GM12875 (cell line): ENCODE measurements around the gene FMO3.

ENCODE experiments used
- H3K4me3 ChIP-seq: one replicate; pipeline ENCODE4 v1.5.1; 2011; ENCODE audit warnings: low read depth, low read length, control low read depth
- CTCF ChIP-seq: IDR thresholded peaks from 2 replicates; pipeline ENCODE4 v1.5.1; 2011; ENCODE audit warnings: low read depth, mild to moderate bottlenecking, control low read depth, inconsistent platforms, low read length, moderate library complexity, borderline replicate concordance; ENCODE audit not compliant: insufficient read depth

FMO3 gene

GRCh38 chr1:171140401-171140800 is 49.7 kb downstream of the FMO3 start:
- no peak for TF ChIP-seq CTCF
- H3K4me3 ChIP-seq: no peak overlapping the region

DNA sequence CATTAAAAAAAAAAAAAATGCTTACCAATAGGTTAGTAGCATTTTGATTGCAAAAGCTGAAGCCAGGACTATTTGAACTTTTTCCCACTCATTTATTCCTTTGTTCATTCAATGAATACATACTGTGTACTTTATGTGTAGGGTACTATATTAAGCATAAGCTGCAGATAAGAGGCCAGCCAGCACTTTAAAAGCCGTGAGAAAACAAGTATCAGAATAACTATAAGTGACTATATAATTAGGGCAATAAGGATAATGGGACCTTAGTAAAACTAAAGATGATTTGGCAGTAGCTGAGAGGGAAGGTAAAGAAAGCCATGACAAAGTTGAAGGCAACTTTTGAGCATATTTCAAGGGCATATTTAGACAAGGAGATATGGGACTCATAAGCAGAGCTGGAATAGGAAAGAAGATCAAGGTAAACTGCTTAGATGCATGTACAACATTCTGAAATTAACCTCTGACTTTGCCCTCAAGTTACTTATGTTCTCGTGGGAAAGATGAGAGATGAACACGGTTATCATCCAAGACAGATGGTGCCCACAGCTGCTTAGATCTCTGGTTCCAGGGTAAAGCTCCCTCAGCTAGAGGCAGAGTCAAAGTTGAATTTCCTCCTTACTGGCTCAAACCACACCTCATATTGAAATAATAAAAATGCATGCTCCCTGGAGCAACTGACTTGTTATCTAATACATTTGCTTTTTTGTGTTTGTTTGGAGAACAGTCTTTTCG is 50.4 kb downstream of the FMO3 start:
- no peak overlapping the region for H3K4me3 ChIP-seq
- TF ChIP-seq CTCF: no peak

DNA sequence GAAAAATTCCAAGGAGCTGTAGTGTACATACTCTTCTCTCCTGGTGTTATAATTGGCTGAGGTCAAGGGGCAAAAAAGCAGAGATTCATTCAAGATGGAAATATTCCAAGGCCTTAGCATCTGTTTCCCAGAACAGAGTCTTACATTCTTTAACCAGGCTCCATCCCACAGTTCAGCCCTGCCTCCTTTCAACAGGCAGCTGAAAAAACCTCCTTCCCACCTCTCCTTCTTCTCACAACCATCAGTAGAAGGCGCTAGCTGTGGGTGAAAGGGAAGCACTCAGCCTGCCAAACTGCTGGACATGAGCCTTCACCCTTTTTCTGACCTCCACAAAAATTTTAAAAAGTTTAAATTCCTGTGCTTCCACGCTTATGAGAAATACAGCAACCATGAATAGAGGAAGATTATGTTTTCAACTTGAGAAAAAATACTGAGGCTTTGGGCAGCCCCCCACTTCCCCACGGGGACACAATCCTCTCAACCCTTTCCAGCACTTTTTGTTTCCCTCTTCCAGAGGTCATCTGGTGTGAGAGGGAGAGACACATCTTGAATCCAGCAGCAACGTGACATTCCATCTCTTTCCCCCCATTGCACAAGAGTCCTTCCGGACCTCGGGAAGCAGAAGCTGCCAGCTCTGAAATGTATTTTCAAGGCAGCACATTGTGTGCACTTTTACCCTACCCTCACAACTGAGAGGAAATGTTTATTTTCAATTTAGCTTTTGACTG is 51.1 kb downstream of the FMO3 start:
- H3K4me3 ChIP-seq: no peak overlapping the region

DNA sequence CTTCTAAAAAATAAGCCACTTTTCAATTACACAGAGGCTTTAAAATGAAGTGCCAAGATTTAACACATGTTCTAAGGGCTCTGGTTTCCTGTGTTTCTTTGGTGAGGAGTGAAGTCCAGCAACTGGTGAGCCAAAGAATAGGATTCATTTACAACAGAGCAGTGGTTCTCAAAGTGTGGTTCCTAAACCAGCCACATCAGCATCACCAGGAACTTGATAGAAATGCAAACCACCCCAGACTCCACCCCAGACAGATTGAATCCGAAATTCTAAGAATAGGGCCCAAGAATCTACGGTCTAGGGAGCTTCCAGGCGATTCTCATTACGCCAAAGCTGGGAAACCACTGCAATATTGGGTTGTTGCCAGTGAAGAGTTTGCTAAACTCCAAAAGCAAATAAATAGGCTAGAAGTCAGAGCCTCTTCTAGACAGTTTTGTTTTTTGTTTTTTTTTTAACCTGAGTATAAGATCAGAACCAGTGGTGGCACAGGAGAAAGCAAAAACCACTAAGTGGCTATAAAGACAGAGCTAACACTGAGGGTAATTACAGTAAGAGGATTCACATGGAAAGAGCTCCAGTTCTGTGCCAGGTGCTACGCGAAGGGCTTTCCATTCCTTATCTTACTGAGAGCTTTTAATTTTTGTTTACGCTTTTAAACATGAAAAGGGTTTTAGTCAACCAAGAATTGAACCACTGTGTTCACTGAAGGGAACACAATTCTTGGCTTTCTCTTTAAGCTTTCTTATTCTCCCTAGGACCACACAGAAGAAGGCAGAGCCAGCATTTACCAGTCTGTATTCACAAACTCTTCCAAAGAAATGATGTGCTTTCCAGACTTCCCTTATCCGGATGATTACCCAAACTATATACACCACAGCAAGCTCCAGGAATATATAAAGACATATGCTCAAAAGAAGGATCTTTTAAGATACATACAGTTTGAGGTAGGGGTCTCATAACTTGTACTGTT is 52.0 kb downstream of the FMO3 start:
- no peak for TF ChIP-seq CTCF
- H3K4me3 ChIP-seq: no peak overlapping the region

More for the DNA sequence above, 51.1 kb downstream of the FMO3 start:
- TF ChIP-seq CTCF: no peak

DNA sequence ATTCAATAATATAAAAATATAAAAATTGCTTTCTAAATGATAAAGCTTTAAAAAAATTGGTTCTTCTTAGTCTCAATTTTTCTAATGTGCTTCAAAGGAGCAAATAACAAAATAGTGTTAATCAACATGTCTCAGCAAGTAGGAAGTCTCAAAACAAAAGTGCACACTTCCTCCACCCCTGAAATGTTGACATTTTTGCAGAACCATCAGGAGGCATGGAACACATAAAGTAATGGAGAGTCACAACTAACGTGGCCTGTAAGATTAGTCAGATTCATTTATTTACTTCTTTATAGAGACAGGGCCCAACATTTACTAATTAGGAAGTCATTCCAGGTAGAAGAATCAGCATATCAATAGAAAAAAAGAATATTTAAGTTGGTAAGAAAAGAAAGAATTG is 59.5 kb downstream of the FMO3 start:
- no peak for TF ChIP-seq CTCF
- H3K4me3 ChIP-seq: no peak overlapping the region

DNA sequence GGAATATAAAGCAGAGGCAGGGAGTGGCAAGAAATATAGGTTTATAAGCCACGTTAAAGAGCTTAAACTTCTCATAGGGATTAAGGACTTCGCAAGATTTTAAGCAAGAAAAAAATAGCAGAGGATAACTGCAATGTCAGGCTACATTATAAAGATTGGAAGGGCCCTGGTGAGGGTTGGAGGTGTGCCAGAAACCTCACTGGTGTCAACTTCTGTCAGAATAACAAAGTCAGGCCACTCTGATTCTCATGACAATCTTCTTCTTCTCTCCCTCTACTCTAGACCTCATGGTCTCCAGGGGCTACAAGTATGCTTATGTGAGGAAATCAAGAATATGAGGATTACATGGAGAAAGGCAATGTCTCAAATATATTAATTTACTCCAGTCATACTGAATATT is 61.8 kb downstream of the FMO3 start:
- no peak for TF ChIP-seq CTCF
- no peak overlapping the region for H3K4me3 ChIP-seq
